HG02610 (cell line): ENCODE data around the gene SCRN2.

Source experiments
- ATAC-seq: cut with Tn5 transposase; IDR thresholded peaks from one replicate; pipeline ENCODE4 v1.9.1; 2021; ENCODE audit warnings: mild to moderate bottlenecking, moderate library complexity; ENCODE audit not compliant: unreplicated experiment

SCRN2 gene

DNA sequence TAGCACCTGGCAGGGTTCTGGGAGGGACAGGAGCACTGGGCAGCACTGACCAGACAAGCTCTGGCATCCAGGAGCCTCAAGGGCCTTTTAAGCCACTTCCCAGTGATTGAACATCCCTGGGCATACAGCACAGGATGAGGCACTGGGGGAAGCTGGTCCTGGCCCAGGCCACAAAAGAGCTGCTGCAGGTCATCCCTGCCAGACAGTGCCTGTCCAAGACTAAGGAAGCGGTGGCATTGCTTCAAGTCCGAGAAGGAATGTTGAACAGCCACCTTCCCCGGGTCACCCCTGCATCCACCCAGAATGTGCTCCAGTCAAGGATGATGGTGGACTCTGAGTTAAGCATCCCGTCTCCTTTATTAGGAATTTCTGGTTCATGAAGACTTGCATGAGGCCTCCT, 18.3 kb downstream of the SCRN2 start:
- ATAC-seq, result no peak

- peak; percentile 82 for ATAC-seq
Measured at GRCh38 chr17:47821424-47822391, 19.4 kb downstream of the SCRN2 start, which contains the start of gene OSBPL7. Gene OSBPL7, minus strand, starts transcription at chr17:47821794. Its CDS starts 1,516 bp downstream, at chr17:47820278.

GRCh38 chr17:47821031-47821423, 20.0 kb downstream of the SCRN2 start:
- no peak for ATAC-seq

GRCh38 chr17:47820033-47820789, 20.9 kb downstream of the SCRN2 start:
- ATAC-seq, result no peak

GRCh38 chr17:47819475-47819874, 21.6 kb downstream of the SCRN2 start:
- ATAC-seq, result no peak

- no peak for ATAC-seq
Measured at GRCh38 chr17:47818002-47818695, 22.9 kb downstream of the SCRN2 start.

GRCh38 chr17:47816947-47817346, 24.1 kb downstream of the SCRN2 start:
- ATAC-seq, result no peak

GRCh38 chr17:47816111-47816735, 24.9 kb downstream of the SCRN2 start:
- no peak for ATAC-seq

GRCh38 chr17:47815106-47815918, 25.8 kb downstream of the SCRN2 start:
- ATAC-seq, result no peak

DNA sequence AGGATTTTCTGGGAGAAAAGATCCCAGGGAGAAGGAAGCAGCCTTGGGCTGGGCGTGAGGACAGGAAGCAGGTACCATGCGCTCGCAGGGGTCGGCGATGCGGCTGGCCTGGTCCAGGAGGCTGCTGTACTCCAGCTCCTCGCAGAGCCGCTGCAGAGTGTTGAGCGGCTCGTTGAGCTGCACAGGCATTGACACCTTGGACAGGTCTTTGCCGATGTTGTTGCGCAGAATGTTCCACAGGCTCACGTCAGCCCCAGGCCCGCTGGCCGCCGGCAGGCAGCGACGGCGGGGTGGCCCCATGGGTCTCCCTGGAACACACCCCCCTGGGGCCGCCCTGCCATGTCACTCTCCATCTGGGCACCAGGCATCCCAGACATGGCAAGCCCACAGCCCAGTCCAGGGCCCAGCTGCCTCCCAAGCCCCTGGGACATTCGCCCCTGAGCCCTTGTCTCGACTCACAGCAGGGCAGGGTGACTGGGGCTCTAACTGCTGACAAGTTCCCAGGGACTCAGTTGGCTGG, 27.5 kb downstream of the SCRN2 start:
- no peak for ATAC-seq

DNA sequence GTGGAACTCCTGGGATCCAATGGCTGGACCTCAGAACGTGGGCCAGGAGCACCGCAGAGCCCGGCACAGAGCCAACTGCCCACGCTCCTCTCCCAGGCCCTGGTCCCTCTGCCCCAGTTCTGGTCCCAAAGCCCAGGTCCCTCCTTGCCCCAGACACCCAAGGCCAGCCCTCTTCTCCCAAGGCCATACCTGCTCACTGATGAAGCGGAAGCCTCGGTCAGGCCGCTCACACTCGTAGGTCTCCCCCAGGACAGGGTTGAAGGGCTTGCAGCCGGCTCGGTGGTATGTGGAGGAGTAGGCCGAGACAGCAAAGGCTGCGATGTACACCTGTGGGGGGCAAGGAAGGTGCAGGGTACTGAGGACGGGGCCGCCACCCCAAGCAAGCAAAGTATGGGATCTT, 28.0 kb downstream of the SCRN2 start:
- no peak for ATAC-seq

DNA sequence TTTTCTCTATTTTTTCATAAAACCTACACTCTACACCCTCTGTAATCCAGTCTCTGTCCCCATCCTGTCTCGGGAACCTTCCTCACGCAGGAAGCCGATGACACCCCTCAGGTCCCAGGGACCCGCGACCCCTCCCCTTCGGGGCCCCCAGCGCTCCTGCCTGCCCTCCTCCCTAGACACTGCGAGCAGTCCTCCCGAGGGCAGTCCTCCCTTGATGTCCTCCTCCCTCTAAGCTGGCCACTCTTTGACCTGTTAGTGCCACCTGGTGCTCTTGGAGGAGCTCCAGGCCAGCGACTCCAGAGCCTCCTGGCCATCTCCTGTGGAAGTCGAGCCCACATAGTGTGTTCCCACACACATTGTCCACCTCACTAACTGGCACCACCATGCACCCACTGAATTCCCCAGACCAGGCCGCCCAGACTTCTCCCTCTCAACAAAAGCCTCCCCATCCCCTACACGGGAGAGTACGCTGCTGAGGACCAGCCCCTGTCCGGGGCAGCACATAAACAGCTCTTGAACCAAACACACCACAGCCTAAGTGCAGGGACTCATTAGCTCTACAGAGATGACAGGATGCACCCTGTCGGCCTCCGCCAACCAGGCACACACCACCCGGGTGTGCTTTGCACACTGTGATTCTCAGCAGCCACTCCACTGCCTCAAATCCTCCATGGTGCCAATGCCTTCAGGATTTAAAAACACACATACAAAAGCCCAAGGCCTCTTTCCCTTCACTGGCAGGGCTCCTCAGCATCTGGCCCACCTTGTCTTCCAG, 28.7 kb downstream of the SCRN2 start:
- ATAC-seq, result no peak

DNA sequence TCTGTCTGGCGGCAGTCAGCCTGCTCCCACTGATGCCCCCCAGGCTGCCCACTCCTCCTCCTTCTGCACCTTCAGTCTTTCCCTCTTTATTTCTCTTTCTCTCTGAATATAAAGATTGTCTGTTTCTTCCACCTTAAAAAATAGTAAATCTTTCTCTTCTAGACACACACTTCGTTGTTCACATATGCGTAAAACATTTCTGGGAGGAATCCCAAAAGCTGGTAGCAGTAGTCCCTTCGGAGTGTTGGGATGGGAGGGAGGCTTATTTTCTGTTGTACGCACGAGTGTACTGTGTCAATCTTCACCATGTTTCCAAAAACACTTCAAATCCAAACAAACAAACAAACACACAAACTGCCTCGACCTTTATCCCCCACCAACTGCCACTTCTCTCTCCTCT, 29.4 kb downstream of the SCRN2 start:
- ATAC-seq, result no peak

DNA sequence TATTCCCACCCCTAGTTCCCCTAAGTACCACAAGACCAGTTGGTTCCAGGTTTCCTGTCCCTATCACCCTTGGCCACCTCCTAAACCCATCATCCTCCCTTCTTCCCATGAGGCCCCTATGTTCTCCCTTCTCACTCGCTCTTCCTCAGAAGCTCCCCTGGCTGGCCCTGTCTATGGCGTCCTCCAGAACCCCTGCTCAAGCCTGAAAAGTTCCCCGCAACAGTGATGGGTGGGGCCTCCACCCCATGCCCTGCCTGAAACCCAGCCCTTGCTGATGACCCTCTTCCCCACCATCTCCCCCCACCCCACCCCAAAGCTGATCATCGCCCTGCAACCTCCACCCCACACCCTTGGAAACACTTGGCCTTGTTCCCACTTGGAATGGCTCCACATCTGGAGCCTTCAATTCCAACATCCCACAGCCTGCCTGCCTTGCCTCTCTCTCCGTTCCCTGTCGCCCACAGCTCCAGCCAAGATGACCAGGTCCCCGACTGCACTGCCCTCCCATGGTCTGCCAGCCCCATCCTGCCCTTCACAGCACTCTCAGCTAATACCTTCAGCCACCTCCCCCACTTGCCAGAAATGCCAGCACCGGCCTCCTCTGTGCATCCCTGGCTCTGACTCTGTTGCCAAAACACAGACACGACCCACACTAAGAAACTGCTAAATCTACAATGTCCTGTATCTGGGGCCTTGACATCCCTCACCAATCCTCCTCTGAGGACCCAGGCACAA, 30.0 kb downstream of the SCRN2 start:
- ATAC-seq, result no peak

DNA sequence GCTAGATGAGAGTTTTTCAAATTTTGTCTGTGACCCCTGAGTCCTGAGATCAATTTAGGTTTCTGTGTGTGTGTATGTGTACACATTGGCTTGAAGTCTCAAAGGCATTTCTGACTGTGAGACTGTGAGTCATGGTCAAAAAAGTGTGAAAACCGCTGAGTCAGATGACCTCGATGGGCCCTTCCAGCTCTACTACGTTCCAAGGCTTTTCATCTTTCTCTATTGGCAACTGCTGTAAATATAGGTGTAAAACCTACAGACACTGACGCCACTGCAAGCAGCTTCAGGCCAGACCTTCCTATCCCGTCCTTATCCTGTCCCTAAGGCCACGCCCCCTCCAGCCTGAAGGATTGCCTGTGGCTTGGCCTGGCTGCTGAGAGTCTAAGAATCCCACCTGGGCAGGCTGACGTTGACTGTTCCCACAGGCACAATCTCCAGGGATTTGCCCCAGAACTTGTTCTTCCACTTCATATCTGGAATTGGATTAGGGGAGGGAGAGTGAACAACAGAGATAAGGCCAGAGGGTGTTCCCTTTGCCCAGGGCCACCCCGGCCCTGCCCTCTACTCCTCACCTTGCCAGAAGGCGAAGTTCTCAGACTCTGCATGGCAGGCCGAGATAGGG, 30.8 kb downstream of the SCRN2 start:
- no peak for ATAC-seq

DNA sequence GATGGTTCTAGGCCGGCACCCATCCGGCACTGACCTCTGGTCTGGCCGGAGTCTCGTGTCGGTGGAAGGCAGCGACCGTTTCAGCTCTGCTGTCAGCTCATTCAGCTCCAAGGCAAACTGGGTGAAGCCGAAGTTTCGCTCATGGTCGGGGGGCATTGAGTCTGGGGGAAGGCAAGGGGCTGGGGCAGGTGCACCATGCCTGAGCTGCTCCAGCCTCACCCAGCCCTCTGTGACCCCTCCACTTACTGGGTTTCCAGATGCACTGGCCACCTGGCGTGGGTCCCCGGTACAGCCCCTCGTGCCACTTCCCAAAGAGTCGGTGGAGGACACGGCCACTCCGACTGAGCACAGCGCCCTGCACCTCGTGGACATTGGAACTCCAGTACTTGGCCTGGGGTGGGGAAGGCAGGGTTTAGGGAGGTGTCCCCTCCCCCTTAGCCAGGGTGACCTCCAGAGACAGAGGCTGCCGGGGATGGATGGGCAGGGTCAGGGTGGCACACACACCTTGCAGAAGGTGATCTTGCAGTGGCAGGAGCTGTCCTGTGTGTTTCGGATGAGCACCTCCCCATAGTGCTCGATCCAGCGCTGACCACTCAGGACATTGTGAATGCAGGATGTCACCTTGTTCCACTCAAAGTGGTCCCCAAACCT, 32.1 kb downstream of the SCRN2 start:
- no peak for ATAC-seq
